NCI-H2107 (cell line): ENCODE measurements around the gene GIT1.
"Not testable (repeated sequence)": the region's sequence is repeated elsewhere in the genome, so short reads cannot be mapped to it uniquely, and the experiment has no call there.

ENCODE experiments used
- DNase-seq: peaks from one replicate; lab custom pipeline; 2025; lab: John Stamatoyannopoulos, UW

GIT1 gene

GRCh38 chr17:29567554-29568330, 21.7 kb downstream of the GIT1 start:
- no peak for DNase-seq

- DNase-seq: no peak
Measured at GRCh38 chr17:29567304-29567553, 22.2 kb downstream of the GIT1 start.

GRCh38 chr17:29566473-29567303, 22.8 kb downstream of the GIT1 start, which contains the start of gene ABHD15:
Gene ABHD15, minus strand, starts transcription at chr17:29567037. Its CDS starts 71 bp downstream, at chr17:29566966.
- DNase-seq: no peak

- DNase-seq: peak; percentile 30
Measured at GRCh38 chr17:29565643-29566472, 23.6 kb downstream of the GIT1 start.

DNA sequence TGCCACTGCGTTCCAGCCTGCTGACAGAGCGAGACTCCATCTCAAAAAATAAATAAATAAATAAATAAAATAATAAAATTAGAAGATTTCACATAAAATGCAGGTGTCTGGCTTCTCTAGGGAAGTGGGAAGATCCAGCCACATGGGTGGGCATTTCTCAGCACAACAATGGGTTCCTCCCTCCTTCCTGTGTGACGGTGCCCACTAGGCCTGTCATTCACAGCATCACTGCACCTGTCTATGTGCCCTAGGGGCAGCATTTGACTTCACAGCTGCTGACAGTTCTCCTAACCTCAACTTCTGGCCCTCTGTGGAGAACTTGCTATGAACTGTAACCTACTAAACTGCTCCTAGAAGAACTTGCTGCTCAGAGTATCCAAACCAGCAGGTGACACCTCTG, 25.6 kb downstream of the GIT1 start:
- no peak for DNase-seq

- no peak for DNase-seq
Measured at GRCh38 chr17:29562615-29563014, 26.8 kb downstream of the GIT1 start.

DNA sequence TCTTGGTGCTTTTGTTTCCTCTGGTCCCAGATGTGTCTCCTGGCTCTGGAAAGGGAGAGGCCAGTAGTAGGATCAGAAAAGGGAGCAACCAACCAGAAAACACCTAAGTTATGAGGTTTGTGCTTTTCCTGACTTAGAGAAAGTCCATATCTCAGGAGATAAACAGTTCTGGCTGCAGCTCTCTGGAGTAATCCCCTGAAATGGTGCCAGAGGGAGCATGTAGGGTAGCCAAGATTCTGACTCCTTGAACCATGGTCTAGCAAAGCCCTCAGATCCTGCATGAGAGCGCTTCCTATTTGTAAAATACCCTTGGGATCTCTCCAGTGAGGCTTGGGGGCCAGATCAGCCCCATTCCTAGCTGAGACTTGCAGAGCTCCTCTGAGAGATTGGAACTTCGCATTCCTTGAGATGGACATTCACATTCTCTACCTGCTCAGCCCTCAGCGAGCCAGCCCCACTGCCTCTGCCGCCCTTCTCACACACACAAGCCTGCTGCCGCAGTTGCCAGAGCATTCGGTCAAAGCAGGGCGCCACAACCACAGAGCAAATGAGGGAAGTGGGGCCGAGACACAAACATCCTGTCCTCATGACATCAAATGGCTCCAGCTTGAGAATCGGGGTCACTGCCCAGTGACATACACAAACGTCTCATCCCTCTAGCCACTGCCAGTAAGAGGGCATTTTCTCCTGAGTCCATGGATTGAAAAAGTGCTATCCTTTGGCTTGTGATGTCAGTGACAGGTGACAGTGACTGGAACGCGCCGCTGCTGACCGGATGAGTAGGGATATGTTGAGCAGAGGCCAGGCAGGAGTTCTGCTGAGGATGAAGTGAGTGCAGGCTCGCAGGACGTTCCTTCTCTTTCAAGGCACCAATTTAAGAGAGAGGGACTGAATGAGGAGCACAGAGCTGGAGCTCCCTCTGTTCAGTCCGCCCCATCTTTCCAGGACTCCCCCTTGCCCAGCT, 27.6 kb downstream of the GIT1 start:
- DNase-seq: no peak

DNA sequence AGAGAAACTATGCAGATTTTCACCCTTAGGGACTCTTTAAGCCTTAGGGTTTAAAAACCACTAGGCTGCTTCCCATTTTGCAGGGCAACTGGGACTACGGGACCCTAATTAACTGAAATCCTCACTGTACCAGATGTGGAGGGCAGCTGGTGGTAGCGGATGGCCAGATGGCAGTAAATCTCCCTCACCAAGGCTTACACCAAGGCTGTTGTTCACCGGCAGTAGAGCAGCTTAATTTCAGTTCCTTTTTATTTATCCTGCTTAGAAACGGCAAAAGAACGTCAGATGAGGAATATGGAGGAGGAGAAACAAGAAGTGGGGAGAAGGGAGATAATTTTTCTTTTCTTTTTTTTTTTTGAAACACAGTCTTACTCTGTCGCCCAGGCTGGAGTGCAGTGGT, 29.1 kb downstream of the GIT1 start:
- no peak for DNase-seq

- no peak for DNase-seq
Measured at GRCh38 chr17:29559640-29560039, 29.8 kb downstream of the GIT1 start.

DNA sequence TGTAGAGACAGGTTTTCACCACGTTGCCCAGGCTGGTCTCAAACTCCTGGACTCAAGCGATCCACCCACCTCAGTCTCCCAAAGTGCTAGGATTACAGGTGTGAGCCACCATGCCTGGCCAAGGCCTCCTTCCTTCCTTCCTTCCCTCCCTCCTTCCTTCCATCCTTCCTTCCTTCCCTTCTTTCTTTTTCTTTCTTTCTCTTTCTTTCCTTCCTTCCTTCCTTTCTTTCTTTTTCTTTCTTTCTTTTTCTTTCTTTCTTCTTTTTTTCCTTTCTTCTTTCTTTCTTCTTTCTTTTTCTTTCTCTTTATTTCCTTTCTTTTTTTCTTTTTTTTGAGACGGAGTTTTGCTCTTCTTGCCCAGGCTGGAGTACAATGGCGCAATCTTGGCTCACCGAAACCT, 31.3 kb downstream of the GIT1 start:
- DNase-seq: not testable (repeated sequence)

DNA sequence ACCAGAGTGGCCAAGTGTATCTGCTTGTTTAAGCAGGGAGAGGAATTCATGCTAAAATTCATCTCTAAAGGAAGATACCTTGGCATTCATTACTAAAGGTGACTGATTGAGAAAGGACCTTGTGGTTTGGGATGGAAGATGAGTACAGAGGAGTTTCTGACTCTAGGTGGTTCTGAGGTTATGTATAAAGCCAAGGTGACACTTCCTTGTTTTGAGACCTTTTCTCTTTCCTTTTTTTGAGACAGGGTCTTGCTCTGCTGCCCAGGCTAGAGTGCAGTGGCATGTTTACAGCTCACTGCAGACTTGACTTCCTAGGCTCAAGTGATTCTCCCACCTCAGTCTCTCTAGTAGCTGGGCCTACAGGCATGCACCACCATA, 31.7 kb downstream of the GIT1 start:
- no peak for DNase-seq

- DNase-seq: no peak
Measured at GRCh38 chr17:29557085-29557738, 32.2 kb downstream of the GIT1 start.

GRCh38 chr17:29555840-29556239, 33.6 kb downstream of the GIT1 start:
- no peak for DNase-seq

DNA sequence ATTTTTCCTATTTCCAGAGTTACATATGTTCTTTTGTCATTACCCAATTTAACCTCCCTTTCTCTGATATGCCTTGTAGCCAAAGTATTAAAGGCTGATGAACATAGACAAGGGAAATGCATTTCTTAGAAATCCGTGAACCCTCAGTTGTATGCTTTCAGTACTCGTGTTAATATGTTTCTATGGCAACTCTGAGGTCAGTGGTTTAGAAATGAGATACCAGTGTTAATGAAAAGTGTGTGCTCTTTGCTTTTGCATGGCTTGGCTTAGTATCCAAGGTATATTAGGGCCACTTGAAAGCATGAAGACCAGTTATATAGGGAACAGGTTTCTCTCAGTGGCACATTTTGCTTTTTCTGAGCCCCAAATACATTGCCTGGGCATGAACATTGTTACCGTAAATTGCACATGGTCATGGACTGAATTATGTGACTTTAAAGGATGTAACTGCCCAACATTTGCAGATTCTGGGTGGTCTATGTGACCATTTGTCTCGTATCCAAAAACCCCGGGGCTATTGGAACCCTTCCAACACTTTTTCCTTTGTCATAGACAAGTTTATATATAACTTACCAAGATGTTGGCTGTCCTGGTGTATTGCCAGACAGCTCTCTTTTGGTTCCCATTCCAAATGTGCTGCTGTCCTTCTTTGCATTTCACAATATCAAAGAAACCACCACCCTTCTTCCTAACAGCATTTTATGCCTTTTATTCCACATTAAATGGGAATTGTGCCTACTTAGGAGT, 40.1 kb downstream of the GIT1 start:
- DNase-seq: no peak

GRCh38 chr17:29546830-29547229, 42.6 kb downstream of the GIT1 start:
- no peak for DNase-seq

- DNase-seq: no peak
Measured at GRCh38 chr17:29546085-29546484, 43.4 kb downstream of the GIT1 start.

DNA sequence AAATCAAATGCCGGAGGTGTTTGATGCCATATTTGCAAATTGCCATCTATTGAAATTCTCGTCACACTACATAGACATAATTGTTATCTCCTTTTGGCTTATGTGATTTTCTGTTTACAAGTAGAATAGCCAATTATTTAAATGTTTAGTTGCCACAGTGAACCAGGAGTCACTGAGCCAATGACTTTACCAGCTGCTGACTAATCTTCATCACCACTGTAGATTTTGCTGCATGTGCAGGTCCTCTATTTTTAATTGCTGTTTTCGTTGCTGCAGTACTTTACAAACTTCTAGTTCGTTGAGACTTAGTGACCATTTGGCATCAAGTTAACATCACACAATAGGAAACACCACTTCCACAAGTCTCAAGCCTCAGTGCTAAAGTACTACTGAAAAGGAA, 45.4 kb downstream of the GIT1 start:
- no peak for DNase-seq

DNA sequence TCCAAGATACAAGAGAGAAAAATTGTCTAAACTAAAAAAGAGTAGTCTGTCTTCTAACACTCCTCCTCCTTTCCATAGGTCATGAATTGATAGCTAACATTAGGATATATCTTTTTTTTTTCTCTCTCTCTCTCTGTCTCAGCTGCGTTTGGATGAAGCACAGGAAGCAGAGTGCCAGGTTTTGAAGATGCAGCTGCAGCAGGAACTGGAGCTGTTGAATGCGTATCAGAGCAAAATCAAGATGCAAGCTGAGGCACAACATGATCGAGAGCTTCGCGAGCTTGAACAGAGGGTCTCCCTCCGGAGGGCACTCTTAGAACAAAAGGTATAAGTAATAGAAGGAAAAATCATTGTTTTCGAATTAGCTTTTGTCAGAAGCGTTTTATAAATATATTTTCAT, 55.5 kb downstream of the GIT1 start:
- DNase-seq: no peak

DNA sequence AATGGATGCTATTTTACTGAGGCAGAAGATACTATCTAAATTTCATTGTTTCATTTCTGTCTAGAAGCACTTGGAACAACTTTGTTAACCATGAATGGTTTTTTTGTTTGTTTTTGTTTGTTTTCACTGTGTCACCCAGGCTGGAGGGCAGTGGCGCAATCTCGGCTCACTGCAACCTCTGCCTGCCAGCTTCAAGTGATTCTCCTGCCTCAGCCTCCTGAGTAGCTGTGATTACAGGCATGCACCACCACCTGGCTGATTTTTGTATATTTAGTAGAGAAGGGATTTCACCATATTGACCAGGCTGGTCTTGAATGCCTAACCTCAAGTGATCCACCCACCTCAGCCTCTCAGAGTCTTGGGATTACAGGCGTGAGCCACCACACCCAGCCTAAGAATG, 63.1 kb downstream of the GIT1 start:
- no peak for DNase-seq

DNA sequence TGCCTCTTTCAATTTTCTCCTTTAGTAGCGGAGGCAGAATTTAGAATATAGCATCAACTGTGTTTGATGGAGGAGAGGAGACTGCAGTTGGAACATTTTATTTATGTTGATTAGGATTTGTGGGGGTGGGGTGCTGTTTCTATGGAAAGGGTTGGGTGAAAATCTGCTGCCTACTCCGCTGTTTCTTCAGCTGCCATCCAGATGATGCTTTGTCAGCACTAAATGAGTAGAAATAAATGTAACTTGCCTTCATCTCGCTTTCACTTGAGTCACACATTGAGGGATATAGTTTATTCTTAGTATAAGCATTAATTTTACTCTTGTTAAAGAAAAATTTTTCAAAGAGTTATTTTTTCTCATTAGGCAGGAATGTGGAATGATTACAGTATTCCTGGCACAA, 64.8 kb downstream of the GIT1 start:
- no peak for DNase-seq
